Jurkat, Clone E6-1 (cell line): ENCODE measurements around the gene MRGPRX2.

Experiments used
- DNase-seq: peaks from one replicate; pipeline ENCODE4 v3.0.0-alpha.2; 2011; ENCODE audit warnings: low read depth, low spot score
- H3K4me3 ChIP-seq: 2 replicates; pipeline ENCODE4 v1.5.1; 2011; ENCODE audit warnings: mild to moderate bottlenecking, low read length, control low read depth, moderate library complexity

Gene MRGPRX2

GRCh38 chr11:19020831-19021230, 39.7 kb downstream of the MRGPRX2 start:
- no peak for DNase-seq
- H3K4me3 ChIP-seq = no peak overlapping the region

GRCh38 chr11:19018901-19019300, 41.6 kb downstream of the MRGPRX2 start:
- no peak overlapping the region for H3K4me3 ChIP-seq
- DNase-seq = no peak

DNA sequence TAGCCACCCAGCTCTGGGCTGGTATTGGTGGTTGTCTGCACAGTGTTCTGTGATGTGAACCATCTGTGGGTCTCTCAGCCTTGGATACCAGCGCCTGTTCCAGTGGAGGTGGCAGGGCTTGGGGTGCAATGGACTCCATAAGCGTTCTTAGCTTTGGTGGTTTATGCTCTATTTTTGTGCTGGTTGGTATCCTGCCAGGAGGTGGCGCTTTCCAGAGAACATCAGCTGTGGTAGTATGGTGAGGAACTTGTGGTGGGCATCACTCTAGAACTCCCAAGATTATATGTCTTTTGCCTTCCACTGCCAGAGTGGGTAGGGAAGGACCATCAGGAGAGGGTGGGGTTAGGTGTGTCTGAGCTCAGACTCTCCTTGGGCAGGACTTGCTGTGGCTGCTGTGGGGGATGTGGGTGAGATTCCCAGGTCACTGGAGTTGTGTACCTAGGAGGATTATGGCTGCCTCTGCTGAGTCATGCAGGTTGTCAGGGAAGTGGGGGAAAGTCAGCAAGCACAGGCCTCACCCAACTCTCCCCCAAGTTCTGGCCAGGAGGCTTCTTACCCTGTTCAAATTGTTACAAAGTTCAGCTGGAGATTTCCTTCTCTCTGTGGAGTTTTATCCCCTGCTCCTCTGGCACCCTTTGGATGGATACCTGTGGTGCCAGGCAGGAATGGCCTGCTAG, 47.2 kb downstream of the MRGPRX2 start:
- DNase-seq = peak; percentile 16
- H3K4me3 ChIP-seq = no peak overlapping the region

DNA sequence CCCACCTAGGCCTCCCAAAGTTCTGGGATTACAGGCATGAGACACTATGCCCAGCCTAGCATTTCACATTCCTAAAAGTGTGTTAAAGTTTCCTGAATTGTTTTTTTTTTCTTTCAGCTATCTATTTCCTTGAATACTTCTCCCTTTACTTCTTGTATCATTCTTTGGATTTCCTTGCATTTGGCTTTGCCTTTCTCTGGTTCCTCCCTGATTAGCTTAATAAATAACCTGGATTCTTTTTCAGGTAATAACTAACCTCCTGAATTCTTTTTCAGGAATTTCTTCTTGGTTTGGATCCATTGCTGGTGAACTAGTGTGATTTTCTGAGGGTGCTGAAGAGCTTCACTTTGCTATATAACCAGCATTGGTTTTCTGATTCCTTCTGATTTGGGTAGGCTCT, 47.9 kb downstream of the MRGPRX2 start:
- H3K4me3 ChIP-seq = no peak overlapping the region
- DNase-seq = no peak
